HG03354 (cell line): ENCODE data around the gene MBTPS2.

Experiments used
- ATAC-seq: cut with Tn5 transposase; IDR thresholded peaks from one replicate; pipeline ENCODE4 v1.9.1; 2021; ENCODE audit warnings: mild to moderate bottlenecking; ENCODE audit not compliant: unreplicated experiment, poor library complexity, severe bottlenecking

MBTPS2 gene

GRCh38 chrX:21932292-21933002 lies 93.0 kb downstream of the MBTPS2 start:
- no peak for ATAC-seq

GRCh38 chrX:21933077-21933476 lies 93.7 kb downstream of the MBTPS2 start:
- ATAC-seq = no peak

- ATAC-seq = no peak
Observed at GRCh38 chrX:21934414-21934813, 95.0 kb downstream of the MBTPS2 start.
